ENCODE data around the gene SLC7A8.

Gene SLC7A8

GRCh38 chr14:23093991-23094665 lies 89.3 kb downstream of the SLC7A8 start:
- Mint-ChIP-seq H3K9me3 (no peaks in the 10 kb centered on the region), H3K4me1 (peaks cover 6% of the 10 kb centered on the region), H3K4me3 (no peak overlapping the region), H3K27ac (no peak overlapping the region), H3K36me3 (ENCODE audit: low read depth) (peaks cover 50% of the 10 kb centered on the region), H3K27me3 (ENCODE audit: low read depth, poor library complexity) (no peaks in the 10 kb centered on the region)
- TF ChIP-seq, protein P1, sequence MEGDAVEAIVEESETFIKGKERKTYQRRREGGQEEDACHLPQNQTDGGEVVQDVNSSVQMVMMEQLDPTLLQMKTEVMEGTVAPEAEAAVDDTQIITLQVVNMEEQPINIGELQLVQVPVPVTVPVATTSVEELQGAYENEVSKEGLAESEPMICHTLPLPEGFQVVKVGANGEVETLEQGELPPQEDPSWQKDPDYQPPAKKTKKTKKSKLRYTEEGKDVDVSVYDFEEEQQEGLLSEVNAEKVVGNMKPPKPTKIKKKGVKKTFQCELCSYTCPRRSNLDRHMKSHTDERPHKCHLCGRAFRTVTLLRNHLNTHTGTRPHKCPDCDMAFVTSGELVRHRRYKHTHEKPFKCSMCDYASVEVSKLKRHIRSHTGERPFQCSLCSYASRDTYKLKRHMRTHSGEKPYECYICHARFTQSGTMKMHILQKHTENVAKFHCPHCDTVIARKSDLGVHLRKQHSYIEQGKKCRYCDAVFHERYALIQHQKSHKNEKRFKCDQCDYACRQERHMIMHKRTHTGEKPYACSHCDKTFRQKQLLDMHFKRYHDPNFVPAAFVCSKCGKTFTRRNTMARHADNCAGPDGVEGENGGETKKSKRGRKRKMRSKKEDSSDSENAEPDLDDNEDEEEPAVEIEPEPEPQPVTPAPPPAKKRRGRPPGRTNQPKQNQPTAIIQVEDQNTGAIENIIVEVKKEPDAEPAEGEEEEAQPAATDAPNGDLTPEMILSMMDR (IDR thresholded peaks at IDR 0.05): no peak
- DNase-seq: no peak

DNA sequence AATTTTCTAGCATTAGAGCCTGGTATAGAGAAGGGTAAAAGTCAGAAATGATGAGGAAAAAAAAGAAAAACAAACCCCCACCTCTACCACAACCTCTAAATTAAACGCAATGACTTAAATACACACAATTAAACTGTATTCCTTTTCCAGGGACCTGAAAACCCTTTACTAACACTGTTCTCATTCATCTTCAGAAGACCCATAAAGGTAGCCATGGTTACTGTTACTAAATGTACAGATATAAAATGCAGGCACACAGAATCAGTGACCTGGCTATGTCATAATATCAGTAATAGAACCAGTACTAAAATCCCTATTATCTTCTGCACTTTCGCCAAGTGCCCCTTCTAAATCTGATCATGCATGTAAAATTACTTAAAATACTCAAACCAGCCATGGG lies 89.9 kb downstream of the SLC7A8 start:
- Mint-ChIP-seq H3K27me3 (ENCODE audit: low read depth, poor library complexity) (no peaks in the 10 kb centered on the region), H3K36me3 (ENCODE audit: low read depth) (peaks cover 44% of the 10 kb centered on the region), H3K9me3 (no peaks in the 10 kb centered on the region), H3K4me3 (no peak overlapping the region), H3K4me1 (peaks cover 6% of the 10 kb centered on the region), H3K27ac (no peak overlapping the region)
- TF ChIP-seq, protein P1 (IDR thresholded peaks at IDR 0.05): no peak
- DNase-seq: no peak

GRCh38 chr14:23093104-23093503 lies 90.4 kb downstream of the SLC7A8 start:
- Mint-ChIP-seq H3K27me3 (ENCODE audit: low read depth, poor library complexity) (no peaks in the 10 kb centered on the region), H3K4me3 (no peak overlapping the region), H3K27ac (no peak overlapping the region), H3K4me1 (peaks cover 6% of the 10 kb centered on the region), H3K36me3 (ENCODE audit: low read depth) (peaks cover 40% of the 10 kb centered on the region), H3K9me3 (no peaks in the 10 kb centered on the region)
- TF ChIP-seq, protein P1 (IDR thresholded peaks at IDR 0.05): no peak
- no peak for DNase-seq

DNA sequence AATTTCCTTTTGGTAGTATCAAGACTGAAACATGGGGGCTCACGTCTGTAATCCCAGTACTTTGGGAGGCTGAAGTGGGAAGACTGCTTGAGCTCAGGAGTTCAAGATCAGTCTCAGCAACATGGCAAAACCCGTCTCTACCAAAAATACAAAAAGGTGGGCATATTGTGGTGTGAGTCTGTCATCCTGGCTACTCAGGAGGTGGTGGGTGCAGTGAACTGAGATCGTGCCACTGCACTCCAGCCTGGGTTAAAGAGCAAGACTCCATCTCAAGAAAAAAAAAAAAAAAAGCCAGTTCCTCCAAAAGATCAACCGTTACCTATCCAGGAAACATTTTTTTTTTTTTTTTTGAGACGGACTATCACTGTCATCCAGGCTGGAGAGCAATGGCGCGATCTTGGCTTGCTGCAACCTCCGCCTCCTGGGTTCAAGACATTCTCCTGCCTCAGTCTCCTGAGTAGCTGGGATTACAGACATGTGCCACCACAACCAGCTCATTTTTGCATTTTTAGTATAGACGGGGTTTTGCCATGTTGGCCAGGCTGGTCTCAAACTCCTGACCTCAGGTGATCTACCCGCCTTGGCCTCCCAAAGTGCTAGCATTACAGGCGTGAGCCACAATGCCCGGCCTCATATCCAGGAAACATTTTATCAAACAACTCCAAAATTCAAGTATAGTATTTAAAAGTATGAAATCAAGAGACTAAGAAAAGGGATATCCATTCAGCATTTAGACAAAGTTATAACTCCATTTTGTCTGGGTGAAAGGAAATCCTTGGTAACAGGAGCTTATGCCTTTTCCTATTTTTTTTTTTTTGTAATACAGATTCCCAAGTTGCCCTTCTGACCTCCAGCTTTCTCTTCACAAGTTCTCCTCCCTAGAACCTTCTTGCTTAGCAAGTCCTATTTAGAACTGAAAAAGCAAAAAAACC lies 91.9 kb downstream of the SLC7A8 start:
- Mint-ChIP-seq H3K36me3 (ENCODE audit: low read depth) (peaks cover 42% of the 10 kb centered on the region), H3K27ac (no peak overlapping the region)
- TF ChIP-seq, protein P1 (IDR thresholded peaks at IDR 0.05): no peak

GRCh38 chr14:23090254-23090636 lies 93.2 kb downstream of the SLC7A8 start:
- Mint-ChIP-seq H3K36me3 (ENCODE audit: low read depth) (peaks cover 54% of the 10 kb centered on the region), H3K27ac (no peak overlapping the region), H3K9me3 (no peaks in the 10 kb centered on the region), H3K4me1 (peaks cover 6% of the 10 kb centered on the region), H3K27me3 (ENCODE audit: low read depth, poor library complexity) (no peaks in the 10 kb centered on the region), H3K4me3 (no peak overlapping the region)
- no peak for DNase-seq
- TF ChIP-seq, protein P1 (IDR thresholded peaks at IDR 0.05): no peak

More for the DNA sequence above, 91.9 kb downstream of the SLC7A8 start:
- H3K4me1 Mint-ChIP-seq: peaks cover 6% of the 10 kb centered on the region
- no peaks in the 10 kb centered on the region for H3K27me3 Mint-ChIP-seq (ENCODE audit: low read depth, poor library complexity)
- no peak for DNase-seq
- H3K9me3 Mint-ChIP-seq: no peaks in the 10 kb centered on the region
- H3K4me3 Mint-ChIP-seq: no peak overlapping the region
